ENCODE measurements around the gene PLB1. TPM values are rescaled to one million over a fixed set of nuclear protein-coding genes. Genes with fewer than 3 reads are reported as not detected.
A peak's percentile ranks its signal among the peaks of the same experiment; 100 is the strongest.

Gene PLB1
- total RNA-seq, 4 donors from 2014 or later: 1.1 to 6.5 (median 2.3) TPM

DNA sequence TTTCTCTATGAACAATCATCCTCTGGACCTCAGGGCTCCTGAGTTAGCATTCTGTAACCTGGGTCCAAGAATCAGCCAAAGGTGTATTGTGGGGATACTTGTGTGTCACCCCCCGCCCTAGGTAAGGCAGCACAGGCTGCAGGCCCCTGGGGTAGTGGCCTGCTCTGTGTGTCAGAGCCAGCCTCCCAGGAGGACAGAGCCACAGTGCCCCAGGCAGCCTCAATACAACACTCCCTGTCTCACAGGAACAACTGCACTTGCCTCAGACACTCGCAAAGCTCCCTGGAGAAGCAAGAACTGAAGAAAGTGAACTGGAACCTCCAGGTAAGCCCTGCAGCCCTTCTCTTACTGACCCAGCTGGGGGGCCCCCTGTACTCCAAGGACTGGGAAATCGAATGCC lies 134.5 kb downstream of the PLB1 start:
- H3K9me3 ChIP-seq: no peaks in the 10 kb centered on the region
- peak overlapping the region; percentile 40 to 96 (median 92) for H3K27ac ChIP-seq
- intact Hi-C loops (cut with DNase I): no loop called here
- H3K27me3 ChIP-seq: no peaks in the 10 kb centered on the region
- peaks cover 11 to 69% (median 34%) of the 10 kb centered on the region in 3 donors for H3K4me1 ChIP-seq
- no peak overlapping the region for H3K4me3 ChIP-seq
- no peaks in the 10 kb centered on the region for H3K36me3 ChIP-seq
- 50% methylated on average over 1 of the region's 3 CpGs; no CpG with 5 or more reads in 1 of the 2 donors for WGBS, 2 donors
- TF ChIP-seq, protein P1, sequence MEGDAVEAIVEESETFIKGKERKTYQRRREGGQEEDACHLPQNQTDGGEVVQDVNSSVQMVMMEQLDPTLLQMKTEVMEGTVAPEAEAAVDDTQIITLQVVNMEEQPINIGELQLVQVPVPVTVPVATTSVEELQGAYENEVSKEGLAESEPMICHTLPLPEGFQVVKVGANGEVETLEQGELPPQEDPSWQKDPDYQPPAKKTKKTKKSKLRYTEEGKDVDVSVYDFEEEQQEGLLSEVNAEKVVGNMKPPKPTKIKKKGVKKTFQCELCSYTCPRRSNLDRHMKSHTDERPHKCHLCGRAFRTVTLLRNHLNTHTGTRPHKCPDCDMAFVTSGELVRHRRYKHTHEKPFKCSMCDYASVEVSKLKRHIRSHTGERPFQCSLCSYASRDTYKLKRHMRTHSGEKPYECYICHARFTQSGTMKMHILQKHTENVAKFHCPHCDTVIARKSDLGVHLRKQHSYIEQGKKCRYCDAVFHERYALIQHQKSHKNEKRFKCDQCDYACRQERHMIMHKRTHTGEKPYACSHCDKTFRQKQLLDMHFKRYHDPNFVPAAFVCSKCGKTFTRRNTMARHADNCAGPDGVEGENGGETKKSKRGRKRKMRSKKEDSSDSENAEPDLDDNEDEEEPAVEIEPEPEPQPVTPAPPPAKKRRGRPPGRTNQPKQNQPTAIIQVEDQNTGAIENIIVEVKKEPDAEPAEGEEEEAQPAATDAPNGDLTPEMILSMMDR (IDR thresholded peaks at IDR 0.05): no peak
- TF ChIP-seq POLR2A (IDR thresholded peaks at IDR 0.05): peak in 1 of 4 donors; percentile 14
- no peak for DNase-seq

DNA sequence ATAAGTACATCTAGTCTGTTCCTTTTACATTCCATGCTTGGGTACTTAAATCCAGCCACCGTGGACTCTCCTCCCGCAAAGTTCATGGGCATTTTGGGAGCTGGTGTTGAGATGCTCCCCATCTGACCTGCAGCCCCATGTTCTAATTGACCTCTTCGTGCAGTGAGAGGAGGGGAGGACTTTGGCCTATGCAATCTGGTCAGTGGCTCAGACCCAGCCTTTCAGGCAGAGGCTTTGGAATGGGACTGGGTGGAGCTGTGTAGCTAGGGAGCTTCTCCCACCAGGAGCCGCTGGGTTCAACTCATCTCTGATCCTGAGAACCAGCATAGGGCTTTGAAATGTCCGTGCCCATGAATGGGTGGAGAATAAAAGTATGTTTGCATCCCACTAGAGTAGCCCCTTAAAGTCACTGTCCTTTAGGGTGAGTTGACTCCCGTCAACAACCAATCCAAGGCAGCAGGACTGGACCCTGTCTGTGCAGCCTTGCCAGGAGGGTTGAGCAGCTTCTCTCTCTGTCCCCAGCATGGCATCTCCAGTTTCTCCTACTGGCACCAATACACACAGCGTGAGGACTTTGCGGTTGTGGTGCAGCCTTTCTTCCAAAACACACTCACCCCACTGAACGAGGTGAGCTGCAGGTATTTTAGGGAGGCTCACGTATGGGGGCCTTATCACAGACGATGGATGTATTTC lies 135.8 kb downstream of the PLB1 start:
- Histone ChIP-seq H3K4me3 (no peak overlapping the region), H3K9me3 (no peaks in the 10 kb centered on the region), H3K36me3 (no peaks in the 10 kb centered on the region), H3K27me3 (no peaks in the 10 kb centered on the region), H3K27ac (peak overlapping the region in 3 of 4 donors; percentile 55 to 93 (median 90)), H3K4me1 (peaks cover 6 to 69% (median 34%) of the 10 kb centered on the region in 3 donors)
- DNase-seq: no peak
- intact Hi-C loops (cut with DNase I): no loop called here
- TF ChIP-seq, protein P1 (IDR thresholded peaks at IDR 0.05): no peak
- TF ChIP-seq POLR2A (IDR thresholded peaks at IDR 0.05): no peak
- 69 to 88% methylated on average over 9 to 10 of the region's 11 CpGs for WGBS, 2 donors

DNA sequence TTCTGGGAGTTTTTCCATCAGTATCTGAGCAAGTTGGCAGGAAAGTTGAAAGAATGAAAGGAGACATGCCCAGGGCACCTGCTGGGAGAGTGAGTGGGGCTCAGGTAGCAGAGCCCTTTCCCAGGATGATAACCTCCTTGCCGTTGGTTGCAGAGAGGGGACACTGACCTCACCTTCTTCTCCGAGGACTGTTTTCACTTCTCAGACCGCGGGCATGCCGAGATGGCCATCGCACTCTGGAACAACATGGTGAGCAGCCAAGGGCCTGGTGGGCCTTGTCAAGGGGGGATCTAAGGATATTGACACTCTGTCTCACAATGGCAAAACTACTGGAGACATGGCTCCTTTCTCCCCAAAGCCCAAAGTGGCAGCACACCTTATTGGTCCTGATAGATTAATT lies 136.9 kb downstream of the PLB1 start:
- no peaks in the 10 kb centered on the region for H3K36me3 ChIP-seq
- H3K4me1 ChIP-seq: peaks cover 0 to 68% (median 37%) of the 10 kb centered on the region in 3 donors
- TF ChIP-seq POLR2A (IDR thresholded peaks at IDR 0.05): no peak
- TF ChIP-seq, protein P1 (IDR thresholded peaks at IDR 0.05): no peak
- no peaks in the 10 kb centered on the region for H3K9me3 ChIP-seq
- intact Hi-C loops (cut with DNase I): no loop called here
- H3K27ac ChIP-seq: peak overlapping the region; percentile 53 to 93 (median 90)
- 92 to 96% methylated on average over 3 to 6 of the region's 6 CpGs for WGBS, 2 donors
- no peaks in the 10 kb centered on the region for H3K27me3 ChIP-seq
- no peak overlapping the region for H3K4me3 ChIP-seq
- DNase-seq: no peak

DNA sequence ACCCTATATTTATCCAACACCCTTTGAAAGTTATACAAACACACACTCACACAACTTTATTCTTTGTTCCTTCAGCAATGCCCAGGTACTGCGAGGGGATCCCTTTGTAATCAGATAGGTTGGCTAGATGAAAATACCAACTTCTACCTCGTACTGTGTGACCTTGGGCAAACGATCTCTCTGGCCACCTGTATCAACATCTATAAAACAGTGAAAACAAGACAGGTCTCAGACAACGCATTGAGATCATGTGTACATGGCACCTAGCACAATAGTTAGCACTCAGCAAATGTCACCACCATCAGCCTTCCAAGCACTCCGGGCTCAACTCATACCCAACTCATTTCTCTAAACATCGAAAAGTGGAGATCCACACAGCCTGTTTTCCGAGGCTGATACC lies 137.3 kb downstream of the PLB1 start:
- no peaks in the 10 kb centered on the region for H3K36me3 ChIP-seq
- WGBS, 2 donors: 88 to 95% methylated on average over 6 to 7 of the region's 7 CpGs
- no peak for DNase-seq
- H3K9me3 ChIP-seq: no peaks in the 10 kb centered on the region
- no peak overlapping the region for H3K4me3 ChIP-seq
- H3K4me1 ChIP-seq: peaks cover 0 to 68% (median 35%) of the 10 kb centered on the region in 3 donors
- H3K27me3 ChIP-seq: no peaks in the 10 kb centered on the region
- TF ChIP-seq, protein P1 (IDR thresholded peaks at IDR 0.05): no peak
- TF ChIP-seq POLR2A (IDR thresholded peaks at IDR 0.05): no peak
- intact Hi-C loops (cut with DNase I): no loop called here
- H3K27ac ChIP-seq: peak overlapping the region; percentile 53 to 93 (median 90)

DNA sequence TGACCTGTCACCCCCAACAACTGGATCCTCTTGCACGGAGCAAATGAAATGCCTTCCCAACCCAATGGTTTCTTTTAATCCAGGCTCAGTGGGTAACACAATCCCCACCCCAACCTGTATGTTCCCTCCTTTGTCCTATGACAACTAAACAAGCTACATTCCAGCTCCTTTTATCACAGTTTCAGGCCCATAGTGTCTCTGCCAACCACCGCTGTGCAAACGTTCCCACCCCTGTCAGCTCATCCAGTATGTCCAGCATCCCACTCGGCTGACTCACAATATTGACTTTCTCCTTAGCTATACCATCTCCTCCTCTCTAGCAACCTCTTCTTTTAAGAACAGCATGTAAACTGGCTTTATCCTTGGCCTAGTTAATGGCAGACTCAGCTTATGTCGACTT lies 137.9 kb downstream of the PLB1 start:
- Histone ChIP-seq H3K9me3 (no peaks in the 10 kb centered on the region), H3K4me1 (peaks cover 0 to 64% (median 35%) of the 10 kb centered on the region in 3 donors), H3K36me3 (no peaks in the 10 kb centered on the region), H3K27me3 (no peaks in the 10 kb centered on the region), H3K27ac (peak overlapping the region; percentile 78 to 93 (median 90)), H3K4me3 (no peak overlapping the region)
- WGBS, 2 donors: 34 to 43% methylated on average over 5 of the region's 5 CpGs
- TF ChIP-seq POLR2A (IDR thresholded peaks at IDR 0.05): no peak
- TF ChIP-seq, protein P1 (IDR thresholded peaks at IDR 0.05): no peak
- no peak for DNase-seq
- intact Hi-C loops (cut with DNase I): no loop called here

All from esophagus squamous epithelium (tissue), 5 donors.